Esophagus squamous epithelium (tissue), 5 donors: ENCODE results near the gene CLEC3B. TPM values are rescaled to one million over a fixed set of nuclear protein-coding genes. Genes with fewer than 3 reads are reported as not detected.

Source experiments
- DNase-seq: peaks from one replicate; lab custom pipeline; 2025; lab: John Stamatoyannopoulos, UW
- H3K27ac ChIP-seq, 4 donors: fragments of 200-600 bp; sonication (generic); one replicate each; pipeline ENCODE4 v1.5.1; 2016 to 2019; ENCODE audit warnings: mild to moderate bottlenecking in 1 of 4
- H3K27me3 ChIP-seq, 4 donors: fragments of 200-600 bp; sonication (generic); 1 replicate in 3 of 4; 2 replicates in 1 of 4; pipeline versions ENCODE4 v1.5.1 to v1.6.0; 2017 to 2021; ENCODE audit warnings: antibody characterized with exemption in 1 of 4
- H3K36me3 ChIP-seq, 3 donors: fragments of 200-600 bp; sonication (generic); one replicate each; pipeline ENCODE4 v1.5.1; 2016 to 2019
- H3K4me1 ChIP-seq, 3 donors: fragments of 200-600 bp; sonication (generic); one replicate each; pipeline ENCODE4 v1.5.1; 2017 to 2019
- H3K4me3 ChIP-seq, 4 donors: fragments of 200-600 bp; sonication (generic); 1 replicate in 3 of 4; 2 replicates in 1 of 4; pipeline ENCODE4 v1.5.1; 2016 to 2019; ENCODE audit warnings: mild to moderate bottlenecking in 2 of 4, moderate library complexity in 1 of 4
- H3K9me3 ChIP-seq, 3 donors: fragments of 200-600 bp; sonication (generic); one replicate each; pipeline ENCODE4 v1.5.1; 2016 to 2019
- POLR2A ChIP-seq, 4 donors: fragments of 450-650 bp; IDR thresholded peaks; one replicate each; pipeline ENCODE4 v1.6.1; 2017; ENCODE audit warnings: antibody characterized with exemption in 4 of 4, mild to moderate bottlenecking in 4 of 4, moderate library complexity in 3 of 4
- WGBS, 2 donors: methylation state at CpG; one replicate each; pipeline ENCODE4 v1.1.5; 2018; 5-methylcytosine and 5-hydroxymethylcytosine counted together
- intact Hi-C: fragments of 100-400 bp; cut with DNase I; formaldehyde crosslinking; loops from one replicate; pipeline ENCODE4 v1.15.0; 2022
- small RNA-seq, 4 donors: library from RNA; depleted of rRNA; stranded (forward); fragments of <200 nt; gene quantifications; one replicate each; pipeline ENCODE3, GENCODE V24; 2016
- total RNA-seq, 4 donors: library from RNA; depleted of rRNA; stranded (reverse); fragments of >200 nt; gene quantifications; one replicate each; pipeline ENCODE4 v1.1.0, GENCODE V29; 2016
- TF ChIP-seq, protein P1 (sequence below), 6 experiments: fragments of 450-650 bp in 4 of 6; fragments of 200-600 bp in 2 of 6; sonication (generic) in 2 of 6; IDR thresholded peaks; one replicate each; pipeline ENCODE4 v1.5.1; 2016 to 2019; ENCODE audit warnings: antibody characterized with exemption in 6 of 6, mild to moderate bottlenecking in 4 of 6, moderate library complexity in 4 of 6
- donor health status: DM: yes; HTN: yes; CAD: no.

CLEC3B gene
- total RNA-seq, 4 donors from 2014 or later: 4.3 to 28.8 (median 6.9) TPM

GRCh38 chr3:45084820-45085816, 59.0 kb downstream of the CLEC3B start:
- Histone ChIP-seq H3K4me3 (no peak overlapping the region), H3K27ac (no peak overlapping the region), H3K9me3 (no peaks in the 10 kb centered on the region), H3K4me1 (peaks cover 0 to 30% (median 5%) of the 10 kb centered on the region in 3 donors), H3K27me3 (no peaks in the 10 kb centered on the region), H3K36me3 (peaks cover 0 to 79% (median 8%) of the 10 kb centered on the region in 3 donors)
- no peak for DNase-seq
- TF ChIP-seq POLR2A (IDR thresholded peaks at IDR 0.05): no peak
- TF ChIP-seq, protein P1, sequence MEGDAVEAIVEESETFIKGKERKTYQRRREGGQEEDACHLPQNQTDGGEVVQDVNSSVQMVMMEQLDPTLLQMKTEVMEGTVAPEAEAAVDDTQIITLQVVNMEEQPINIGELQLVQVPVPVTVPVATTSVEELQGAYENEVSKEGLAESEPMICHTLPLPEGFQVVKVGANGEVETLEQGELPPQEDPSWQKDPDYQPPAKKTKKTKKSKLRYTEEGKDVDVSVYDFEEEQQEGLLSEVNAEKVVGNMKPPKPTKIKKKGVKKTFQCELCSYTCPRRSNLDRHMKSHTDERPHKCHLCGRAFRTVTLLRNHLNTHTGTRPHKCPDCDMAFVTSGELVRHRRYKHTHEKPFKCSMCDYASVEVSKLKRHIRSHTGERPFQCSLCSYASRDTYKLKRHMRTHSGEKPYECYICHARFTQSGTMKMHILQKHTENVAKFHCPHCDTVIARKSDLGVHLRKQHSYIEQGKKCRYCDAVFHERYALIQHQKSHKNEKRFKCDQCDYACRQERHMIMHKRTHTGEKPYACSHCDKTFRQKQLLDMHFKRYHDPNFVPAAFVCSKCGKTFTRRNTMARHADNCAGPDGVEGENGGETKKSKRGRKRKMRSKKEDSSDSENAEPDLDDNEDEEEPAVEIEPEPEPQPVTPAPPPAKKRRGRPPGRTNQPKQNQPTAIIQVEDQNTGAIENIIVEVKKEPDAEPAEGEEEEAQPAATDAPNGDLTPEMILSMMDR (IDR thresholded peaks at IDR 0.05): no peak
- intact Hi-C loops: no loop called here
- WGBS, 2 donors: 76 to 79% methylated on average over 12 of the region's 13 CpGs

Small RNAs within 50 kb of the gene (small RNA-seq; reads per million reads assigned to genes)
- 0 reads per million in 4 donors for gene RNU5B-3P

Other genes starting within 250 kb of the CLEC3B start
- gene TMEM42, start 164.4 kb upstream of the CLEC3B start, total RNA-seq: 1 to 10 TPM; 4.3 to 9.2 (median 7.0) TPM
- not detected for gene TGM4, start 151.7 kb upstream of the CLEC3B start, total RNA-seq
- 10 to 100 TPM; 64.6 to 93.8 (median 73.0) TPM for gene ZDHHC3, start 50.1 kb upstream of the CLEC3B start, total RNA-seq
- gene EXOSC7, start 50.1 kb upstream of the CLEC3B start, total RNA-seq: 10 to 100 TPM; 28.8 to 59.9 (median 47.6) TPM
- 10 to 100 TPM; 35.7 to 95.4 (median 54.6) TPM for gene CDCP1, start 120.1 kb downstream of the CLEC3B start, total RNA-seq
- 10 to 100 TPM in 1 of 4 donors, 1 to 10 TPM in 3; 1.8 to 14.7 (median 4.4) TPM for gene TMEM158, start 200.0 kb downstream of the CLEC3B start, total RNA-seq